Caco-2 (cell line): ENCODE data around the gene SH2D3C. TPM values are rescaled to one million over a fixed set of nuclear protein-coding genes. Genes with fewer than 3 reads are reported as not detected.

Source experiments
- BruUV-seq: library from RNA; stranded (reverse); fragments of 400-500 nt; replicated peaks from 2 replicates; lab custom pipeline; 2021; lab: Mats Ljungman, UMichigan
- CTCF ChIA-PET: fragments of 300-600 bp; sonication (Branson Sonifier 250); formaldehyde crosslinking; loops from one replicate; lab custom pipeline; 2022; ENCODE audit warnings: antibody characterized with exemption; lab: Charles Lee
- POLR2A ChIA-PET: fragments of 300-600 bp; sonication (Branson Sonifier 250); formaldehyde crosslinking; loops from one replicate; lab custom pipeline; 2022; ENCODE audit warnings: antibody characterized with exemption; lab: Charles Lee
- DNase-seq, 2 experiments: peaks; one replicate each; pipeline versions ENCODE4 v3.0.0 to v3.0.0-alpha.2; 2020 to 2022
- H3K27me3 ChIP-seq: replicated peaks from 2 replicates; pipeline ENCODE4 v1.6.0; 2011; ENCODE audit warnings: low read length; ENCODE audit not compliant: control insufficient read depth, insufficient read depth
- H3K36me3 ChIP-seq: 2 replicates; pipeline ENCODE4 v1.5.1; 2011; ENCODE audit warnings: low read length; ENCODE audit not compliant: control insufficient read depth, insufficient read depth
- H3K4me1 ChIP-seq: fragments of 250-450 bp; sonication (Bioruptor Pico); 2 replicates; pipeline ENCODE4 v1.5.1; 2020; ENCODE audit warnings: mild to moderate bottlenecking
- H3K4me3 ChIP-seq: 2 replicates; pipeline ENCODE4 v1.5.1; 2011; ENCODE audit warnings: low read depth, mild to moderate bottlenecking, control low read depth, low read length
- H3K9me3 ChIP-seq: fragments of 250-450 bp; sonication (Bioruptor Pico); 2 replicates; pipeline ENCODE4 v1.5.1; 2020; ENCODE audit warnings: mild to moderate bottlenecking, moderate library complexity
- H3K27ac Mint-ChIP-seq: one replicate; pipeline ENCODE4 v1.8.0; 2022; ENCODE audit warnings: mixed read lengths; ENCODE audit not compliant: unreplicated experiment
- H3K27me3 Mint-ChIP-seq: one replicate; pipeline ENCODE4 v1.8.0; 2022; ENCODE audit warnings: mixed read lengths; ENCODE audit not compliant: insufficient read depth, unreplicated experiment
- H3K36me3 Mint-ChIP-seq: one replicate; pipeline ENCODE4 v1.8.0; 2022; ENCODE audit warnings: mild to moderate bottlenecking, mixed read lengths; ENCODE audit not compliant: insufficient read depth, unreplicated experiment
- H3K4me1 Mint-ChIP-seq: one replicate; pipeline ENCODE4 v1.8.0; 2022; ENCODE audit warnings: low read depth, mixed read lengths; ENCODE audit not compliant: unreplicated experiment
- H3K4me3 Mint-ChIP-seq: one replicate; pipeline ENCODE4 v1.8.0; 2022; ENCODE audit warnings: mild to moderate bottlenecking, moderate library complexity, mixed read lengths; ENCODE audit not compliant: unreplicated experiment
- H3K9me3 Mint-ChIP-seq: one replicate; pipeline ENCODE4 v1.8.0; 2022; ENCODE audit warnings: mixed read lengths; ENCODE audit not compliant: unreplicated experiment
- intact Hi-C: fragments of 100-400 bp; cut with micrococcal nuclease; formaldehyde crosslinking; loops from one replicate; pipeline ENCODE4 v1.10.0; 2022; ENCODE audit not compliant: unreplicated experiment
- total RNA-seq: library from RNA; stranded (reverse); gene quantifications from 2 replicates; pipeline ENCODE4 v1.2.3, GENCODE V29; 2022
- TF ChIP-seq, protein P1 (sequence below), 2 experiments: fragments of 200-600 bp in 1 of 2; IDR thresholded peaks; 1 replicate in 1 of 2; 2 replicates in 1 of 2; pipeline versions ENCODE4 v1.5.1 to v1.8.0; 2011 to 2022; ENCODE audit warnings: antibody characterized with exemption in 1 of 2, control low read depth in 1 of 2, inconsistent platforms in 1 of 2, low read depth in 1 of 2, low read length in 1 of 2, mild to moderate bottlenecking in 1 of 2, moderate library complexity in 1 of 2; ENCODE audit not compliant: insufficient read depth in 1 of 2, severe bottlenecking in 1 of 2, unreplicated experiment in 1 of 2

The SH2D3C gene
- total RNA-seq, 1 experiment from 2014 or later = 0.34 TPM

DNA sequence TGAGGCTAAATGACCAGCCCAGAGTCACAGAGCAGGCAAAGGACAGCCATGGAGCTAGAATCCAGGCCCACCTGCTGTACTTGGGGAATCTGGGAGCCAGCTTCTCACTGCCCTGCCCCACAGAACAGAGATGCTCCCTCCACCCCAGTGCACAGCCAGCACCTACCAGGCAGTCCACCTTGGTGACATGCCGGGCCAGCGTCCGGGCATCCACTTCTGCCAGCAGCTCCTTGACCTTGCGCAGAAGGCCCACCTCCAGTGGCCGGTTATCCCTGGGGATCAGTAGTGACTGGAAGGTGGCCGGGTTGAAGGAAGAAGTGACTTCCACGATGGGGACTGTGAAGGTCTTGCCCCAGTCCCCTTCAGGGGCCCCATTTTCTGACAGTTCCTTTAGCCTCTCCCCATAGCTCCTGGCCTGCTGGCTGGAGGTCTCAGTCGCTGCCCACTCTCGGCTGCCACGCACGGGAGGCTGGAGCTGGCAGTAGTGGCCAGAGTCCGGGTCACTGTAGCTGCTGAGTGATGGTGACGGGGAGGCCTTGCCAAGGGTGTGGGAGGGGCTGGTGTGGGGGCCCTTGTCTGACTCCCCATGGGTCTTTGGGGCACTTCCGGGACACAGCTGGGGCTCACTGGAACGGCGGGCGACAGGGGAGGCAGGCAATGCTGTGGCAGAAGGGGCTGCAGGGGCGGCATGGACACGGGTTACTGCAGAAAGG, 33.9 kb downstream of the SH2D3C start:
- no peak overlapping the region for H3K4me3 ChIP-seq
- Mint-ChIP-seq H3K4me1 (no peaks in the 10 kb centered on the region), H3K27me3 (peaks cover 9% of the 10 kb centered on the region), H3K4me3 (no peak overlapping the region), H3K36me3 (no peaks in the 10 kb centered on the region), H3K9me3 (no peaks in the 10 kb centered on the region), H3K27ac (no peak overlapping the region)
- H3K9me3 ChIP-seq = no peaks in the 10 kb centered on the region
- H3K4me1 ChIP-seq = no peaks in the 10 kb centered on the region
- no peak for DNase-seq
- intact Hi-C loops = no loop called here
- H3K27me3 ChIP-seq = no peaks in the 10 kb centered on the region; the same call in 1 of the 2 replicates
- ChIA-PET CTCF (interaction anchor here (0.6 to 2.7 kb wide), 3 partner anchors 10 to 118 kb away, joined by 3 to 10 read pairs (median 6); partner anchors contain the start of gene TOR2A), POLR2A (no interaction called here)
- no TSS peak for BruUV-seq
- H3K36me3 ChIP-seq = no peaks in the 10 kb centered on the region
- TF ChIP-seq, protein P1, sequence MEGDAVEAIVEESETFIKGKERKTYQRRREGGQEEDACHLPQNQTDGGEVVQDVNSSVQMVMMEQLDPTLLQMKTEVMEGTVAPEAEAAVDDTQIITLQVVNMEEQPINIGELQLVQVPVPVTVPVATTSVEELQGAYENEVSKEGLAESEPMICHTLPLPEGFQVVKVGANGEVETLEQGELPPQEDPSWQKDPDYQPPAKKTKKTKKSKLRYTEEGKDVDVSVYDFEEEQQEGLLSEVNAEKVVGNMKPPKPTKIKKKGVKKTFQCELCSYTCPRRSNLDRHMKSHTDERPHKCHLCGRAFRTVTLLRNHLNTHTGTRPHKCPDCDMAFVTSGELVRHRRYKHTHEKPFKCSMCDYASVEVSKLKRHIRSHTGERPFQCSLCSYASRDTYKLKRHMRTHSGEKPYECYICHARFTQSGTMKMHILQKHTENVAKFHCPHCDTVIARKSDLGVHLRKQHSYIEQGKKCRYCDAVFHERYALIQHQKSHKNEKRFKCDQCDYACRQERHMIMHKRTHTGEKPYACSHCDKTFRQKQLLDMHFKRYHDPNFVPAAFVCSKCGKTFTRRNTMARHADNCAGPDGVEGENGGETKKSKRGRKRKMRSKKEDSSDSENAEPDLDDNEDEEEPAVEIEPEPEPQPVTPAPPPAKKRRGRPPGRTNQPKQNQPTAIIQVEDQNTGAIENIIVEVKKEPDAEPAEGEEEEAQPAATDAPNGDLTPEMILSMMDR (IDR thresholded peaks at IDR 0.05; ENCODE audit: insufficient read depth in 1 of 2, low read depth in 1 of 2, low read length in 1 of 2, severe bottlenecking in 1 of 2, unreplicated experiment in 1 of 2) = no peak

DNA sequence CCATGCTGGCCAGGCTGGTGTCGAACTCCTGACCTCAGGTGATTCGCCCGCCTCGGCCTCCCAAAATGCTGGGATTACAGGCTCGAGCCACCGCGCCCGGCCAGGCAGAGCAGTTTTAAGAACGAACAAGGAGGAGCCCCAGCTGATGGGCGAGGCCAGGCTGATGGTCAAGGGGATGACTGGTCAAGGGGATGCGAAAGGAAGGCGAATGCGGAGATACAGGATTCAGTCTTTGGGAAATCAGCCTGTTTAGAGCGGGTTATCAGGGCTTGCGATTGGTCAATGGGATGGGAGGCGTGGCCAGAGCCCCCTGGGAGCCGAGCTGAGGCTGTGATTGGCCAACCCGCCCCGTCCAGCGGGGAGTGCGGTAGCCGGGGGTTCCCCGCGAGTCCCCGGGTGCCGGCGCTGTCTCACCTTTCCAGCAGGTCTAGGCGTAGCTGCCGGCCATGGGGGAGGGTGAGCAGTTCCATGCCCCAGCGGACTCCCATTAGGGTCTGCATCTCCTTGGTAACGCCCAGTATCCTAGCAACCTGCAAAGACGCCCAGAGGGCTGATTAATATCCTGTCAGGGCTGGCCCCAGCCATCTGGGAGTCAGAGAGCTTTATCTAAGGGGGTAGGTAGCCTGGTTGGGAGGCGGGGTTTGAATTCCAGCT, 35.9 kb downstream of the SH2D3C start:
- no peaks in the 10 kb centered on the region for H3K36me3 Mint-ChIP-seq
- no peaks in the 10 kb centered on the region; the same call in 1 of the 2 replicates for H3K27me3 ChIP-seq
- H3K4me1 Mint-ChIP-seq = no peaks in the 10 kb centered on the region
- no peaks in the 10 kb centered on the region for H3K9me3 Mint-ChIP-seq
- TF ChIP-seq, protein P1 (IDR thresholded peaks at IDR 0.05; ENCODE audit: insufficient read depth in 1 of 2, low read depth in 1 of 2, low read length in 1 of 2, severe bottlenecking in 1 of 2, unreplicated experiment in 1 of 2) = no peak
- H3K4me1 ChIP-seq = no peaks in the 10 kb centered on the region
- H3K27me3 Mint-ChIP-seq = peaks cover 9% of the 10 kb centered on the region
- peak overlapping the region; percentile 53 for H3K4me3 Mint-ChIP-seq
- H3K27ac Mint-ChIP-seq = peak overlapping the region; percentile 32
- ChIA-PET POLR2A (no interaction called here), CTCF (interaction anchor here (0.6 kb wide), 1 partner anchor 59 kb away, joined by 3 read pairs; no protein-coding TSS in a partner anchor)
- DNase-seq = peak; percentile 51 to 77
- no peaks in the 10 kb centered on the region for H3K9me3 ChIP-seq
- no TSS peak for BruUV-seq
- H3K36me3 ChIP-seq = no peaks in the 10 kb centered on the region
- intact Hi-C loops = no loop called here
- H3K4me3 ChIP-seq = no peak overlapping the region

DNA sequence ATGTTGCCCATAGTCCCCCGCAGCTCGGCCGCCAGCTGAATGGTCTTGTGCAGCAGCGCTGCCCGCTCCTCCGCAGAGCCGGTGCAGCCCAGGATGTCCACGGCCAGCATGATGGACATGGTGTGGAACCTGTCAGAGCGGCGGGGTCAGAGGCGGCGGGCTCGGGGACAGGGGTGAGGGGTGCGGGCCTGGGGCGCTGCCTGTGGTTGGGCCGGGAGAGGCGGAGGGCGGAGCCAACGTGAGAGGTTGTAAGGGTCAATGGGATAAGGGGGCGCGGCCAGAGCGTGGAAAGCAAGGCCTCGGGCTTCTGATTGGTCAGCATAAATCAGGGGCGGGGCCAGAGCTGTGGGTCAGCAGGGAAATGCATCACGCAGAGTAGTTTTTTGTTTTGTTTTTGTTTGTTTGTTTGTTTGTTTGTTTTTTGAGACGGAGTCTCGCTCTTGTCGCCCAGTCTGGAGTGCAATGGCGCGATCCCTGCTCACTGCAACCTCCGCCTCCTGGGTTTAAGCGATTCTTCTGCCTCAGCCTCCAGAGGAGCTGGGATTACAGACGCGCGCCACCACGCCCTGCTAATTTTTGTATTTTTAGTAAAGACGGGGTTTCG, 36.5 kb downstream of the SH2D3C start:
- ChIA-PET CTCF (interaction anchor here (0.6 kb wide), 1 partner anchor 59 kb away, joined by 3 read pairs; no protein-coding TSS in a partner anchor), POLR2A (no interaction called here)
- Mint-ChIP-seq H3K4me1 (no peaks in the 10 kb centered on the region), H3K27me3 (peaks cover 6% of the 10 kb centered on the region), H3K9me3 (no peaks in the 10 kb centered on the region), H3K27ac (peak overlapping the region; percentile 32), H3K36me3 (no peaks in the 10 kb centered on the region), H3K4me3 (peak overlapping the region; percentile 53)
- Histone ChIP-seq H3K27me3 (no peaks in the 10 kb centered on the region; the same call in 1 of the 2 replicates), H3K4me3 (no peak overlapping the region), H3K36me3 (no peaks in the 10 kb centered on the region), H3K4me1 (no peaks in the 10 kb centered on the region), H3K9me3 (no peaks in the 10 kb centered on the region)
- peak; percentile 43 to 78 for DNase-seq
- TF ChIP-seq, protein P1 (IDR thresholded peaks at IDR 0.05; ENCODE audit: insufficient read depth in 1 of 2, low read depth in 1 of 2, low read length in 1 of 2, severe bottlenecking in 1 of 2, unreplicated experiment in 1 of 2) = no peak
- intact Hi-C loops = no loop called here
- no TSS peak for BruUV-seq
